Activated CD4-positive, alpha-beta T cell treated with anti-CD3 and anti-CD28 coated beads for 36 hours (primary cell): ENCODE measurements around the gene ZWILCH. TPM values are rescaled to one million over a fixed set of nuclear protein-coding genes. Genes with fewer than 3 reads are reported as not detected.
A peak's percentile ranks its signal among the peaks of the same experiment; 100 is the strongest.

Experiments used
- ATAC-seq: fragments of 200-7000 bp; cut with Tn5 transposase; one replicate; pipeline ENCODE4 v1.10.0; 2021; ENCODE audit warnings: mild to moderate bottlenecking, moderate library complexity
- CTCF ChIA-PET: fragments of 350-600 bp; sonication (Branson Sonifier 250); formaldehyde crosslinking; loops from one replicate; lab custom pipeline; 2021; ENCODE audit warnings: antibody characterized with exemption; lab: Charles Lee
- POLR2A ChIA-PET: fragments of 350-600 bp; sonication (Branson Sonifier 250); formaldehyde crosslinking; loops from one replicate; lab custom pipeline; 2021; ENCODE audit warnings: antibody characterized with exemption, inconsistent platforms; lab: Charles Lee
- DNase-seq: peaks from one replicate; pipeline ENCODE4 v3.0.0-alpha.2; 2020
- H3K27ac Mint-ChIP-seq: one replicate; pipeline ENCODE4 v1.8.0; 2021; ENCODE audit warnings: mixed read lengths
- H3K27me3 Mint-ChIP-seq: one replicate; pipeline ENCODE4 v1.8.0; 2021; ENCODE audit warnings: mixed read lengths
- H3K36me3 Mint-ChIP-seq: one replicate; pipeline ENCODE4 v1.8.0; 2021; ENCODE audit warnings: low read depth, mixed read lengths
- H3K4me1 Mint-ChIP-seq: one replicate; pipeline ENCODE4 v1.8.0; 2021; ENCODE audit warnings: mixed read lengths
- H3K4me3 Mint-ChIP-seq: one replicate; pipeline ENCODE4 v1.8.0; 2021; ENCODE audit warnings: mild to moderate bottlenecking, moderate library complexity, mixed read lengths
- H3K9me3 Mint-ChIP-seq: one replicate; pipeline ENCODE4 v1.8.0; 2021; ENCODE audit warnings: low read depth, mixed read lengths
- intact Hi-C, 2 experiments: fragments of 100-400 bp; cut with DNase I in 1 of 2; cut with micrococcal nuclease in 1 of 2; formaldehyde crosslinking; loops; one replicate each; pipeline versions ENCODE4 v1.14.2 to v1.15.1; 2022 to 2024; cut with DNase I, micrococcal nuclease
- total RNA-seq, 2 experiments: library from RNA; stranded (reverse); gene quantifications; one replicate each; pipeline ENCODE4 v1.2.3, GENCODE V29; 2021

The ZWILCH gene
- total RNA-seq, 2 experiments from 2014 or later, result 27.4 to 31.1 TPM

DNA sequence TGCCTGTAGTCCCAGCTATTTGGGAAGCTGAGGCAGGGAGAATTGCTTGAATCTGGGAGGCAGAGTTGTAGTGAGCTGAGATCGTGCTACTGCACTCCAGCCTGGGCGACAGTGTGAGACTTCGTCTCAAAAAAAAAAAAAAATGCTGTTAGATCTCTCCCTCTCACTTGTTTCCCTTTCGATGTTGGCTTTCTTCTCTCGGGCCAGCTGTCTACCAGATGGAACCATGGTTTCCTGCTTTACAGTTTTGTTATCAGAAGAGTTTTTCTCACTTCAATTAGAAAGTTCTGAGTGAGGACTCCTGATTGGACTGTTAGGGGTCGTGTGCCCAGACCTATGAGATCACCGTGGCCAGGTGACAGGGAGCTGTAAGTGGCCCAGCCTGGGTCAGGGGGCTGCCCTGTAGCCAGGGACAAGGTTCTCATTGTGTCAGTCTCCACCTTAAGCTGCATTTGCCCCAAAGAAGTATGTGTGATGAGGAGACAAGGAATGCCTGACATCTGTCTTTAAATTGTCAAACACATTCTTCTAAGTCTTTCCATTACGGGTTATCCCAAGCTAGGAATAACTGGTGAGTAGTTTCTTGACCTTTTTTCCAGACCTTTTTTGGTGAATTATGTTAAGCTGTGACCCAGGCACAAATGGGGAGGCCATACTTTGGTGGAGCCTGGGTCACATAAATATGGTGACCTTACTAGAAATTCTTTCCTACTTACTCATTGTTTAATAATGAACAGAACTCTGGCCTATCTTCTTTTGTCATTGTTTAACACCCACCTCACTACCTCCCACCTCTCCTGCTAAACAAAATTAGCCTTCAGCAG lies 32.7 kb upstream of the ZWILCH start:
- no peaks in the 10 kb centered on the region for H3K27me3 Mint-ChIP-seq
- DNase-seq, result peak; percentile 61
- CTCF ChIA-PET, result interaction anchor here (0.6 to 3.0 kb wide), 10 partner anchors 8 to 280 kb away, joined by 3 to 8 read pairs (median 4); partner anchors contain the start of genes MAP2K1 and SNAPC5
- peak overlapping the region; percentile 53 for H3K4me3 Mint-ChIP-seq
- peaks cover 56% of the 10 kb centered on the region for H3K4me1 Mint-ChIP-seq
- H3K9me3 Mint-ChIP-seq, result no peaks in the 10 kb centered on the region
- intact Hi-C loops, result no loop called here
- peak overlapping the region; percentile 87 for H3K27ac Mint-ChIP-seq
- POLR2A ChIA-PET, result interaction anchor here (0.8 kb wide), 1 partner anchor 11 kb away, joined by 4 read pairs; no protein-coding TSS in a partner anchor
- peak; percentile 89 for ATAC-seq
- H3K36me3 Mint-ChIP-seq, result peaks cover 20% of the 10 kb centered on the region

DNA sequence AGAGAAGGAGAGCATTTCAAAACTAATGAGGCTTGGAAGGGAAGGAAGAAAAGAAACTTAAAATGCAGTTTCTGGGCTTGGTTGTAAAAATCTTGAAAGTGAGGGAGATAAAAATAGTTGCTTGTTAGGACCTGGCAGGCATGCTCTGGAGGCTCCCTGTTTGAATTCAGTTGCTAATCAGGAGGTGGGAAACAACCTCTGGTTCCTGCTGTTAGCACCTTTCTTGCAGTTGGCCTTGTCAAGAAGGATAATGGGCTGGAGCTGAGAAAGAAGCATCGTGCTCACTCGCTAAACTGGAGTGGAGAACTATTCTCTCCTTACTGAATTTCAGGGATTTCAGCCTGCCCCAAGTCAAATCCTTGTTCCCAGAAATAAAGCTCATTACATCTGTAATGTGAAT lies 31.0 kb upstream of the ZWILCH start:
- CTCF ChIA-PET, result interaction anchor here (1.2 kb wide), 1 partner anchor 75 kb away, joined by 5 read pairs; no protein-coding TSS in a partner anchor
- no peak overlapping the region for H3K27ac Mint-ChIP-seq

DNA sequence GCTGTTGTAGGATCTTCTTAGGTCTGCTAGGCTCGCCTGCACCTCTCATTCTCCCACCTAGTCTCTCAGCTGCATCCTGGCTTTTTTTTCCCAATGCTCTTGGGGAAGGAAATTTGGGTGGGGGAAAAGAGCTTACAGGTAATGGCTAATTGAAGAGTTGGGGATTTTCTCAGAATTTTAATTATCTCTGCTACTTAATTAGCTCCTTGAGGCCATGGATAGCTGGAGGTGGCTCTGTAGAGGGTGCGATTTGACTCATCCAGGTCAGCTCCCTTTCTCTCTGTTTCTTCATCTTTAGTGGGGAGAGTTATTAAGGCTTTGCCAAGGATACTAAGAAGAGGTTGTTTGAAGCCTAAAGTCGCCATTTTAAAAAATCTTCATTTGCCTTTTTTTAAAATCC lies 30.2 kb upstream of the ZWILCH start:
- POLR2A ChIA-PET, result interaction anchor here (0.8 kb wide), 1 partner anchor 21 kb away, joined by 3 read pairs; no protein-coding TSS in a partner anchor
- Mint-ChIP-seq H3K4me1 (peaks cover 55% of the 10 kb centered on the region), H3K27ac (no peak overlapping the region), H3K36me3 (peaks cover 18% of the 10 kb centered on the region), H3K27me3 (no peaks in the 10 kb centered on the region), H3K4me3 (no peak overlapping the region), H3K9me3 (no peaks in the 10 kb centered on the region)
- no peak for DNase-seq
- intact Hi-C loops, result no loop called here
- no peak for ATAC-seq
- CTCF ChIA-PET, result interaction anchor here (0.6 to 1.2 kb wide), 6 partner anchors 13 to 298 kb away, joined by 3 to 5 read pairs (median 3); no protein-coding TSS in a partner anchor

More for the DNA sequence above, 31.0 kb upstream of the ZWILCH start:
- ATAC-seq (no peak), DNase-seq (no peak)
- Mint-ChIP-seq H3K36me3 (peaks cover 19% of the 10 kb centered on the region), H3K9me3 (no peaks in the 10 kb centered on the region), H3K4me3 (no peak overlapping the region), H3K27me3 (no peaks in the 10 kb centered on the region), H3K4me1 (peaks cover 56% of the 10 kb centered on the region)
- intact Hi-C loops, result no loop called here
- POLR2A ChIA-PET, result interaction anchor here (0.8 kb wide), 1 partner anchor 22 kb away, joined by 3 read pairs; no protein-coding TSS in a partner anchor

DNA sequence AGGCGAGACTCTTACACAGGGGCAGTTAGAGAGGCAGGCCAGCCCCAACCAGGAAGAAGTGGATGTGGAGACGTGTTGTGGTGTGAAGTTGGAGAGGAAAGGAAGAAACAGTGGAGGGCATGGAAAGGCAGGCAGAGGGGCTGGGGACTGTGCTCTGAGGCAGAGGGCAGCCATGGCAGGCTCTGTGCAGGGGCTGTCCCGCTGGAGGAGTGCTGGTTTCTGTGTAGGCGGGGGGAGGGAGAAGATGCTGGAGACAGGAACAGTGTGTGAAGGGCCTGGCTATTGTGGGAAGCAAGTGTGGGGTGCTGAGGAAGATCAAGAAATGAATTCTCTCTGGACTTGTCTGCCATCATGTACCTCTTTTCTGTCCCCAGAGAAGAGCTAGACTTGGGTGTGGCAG lies 28.6 kb upstream of the ZWILCH start:
- no peaks in the 10 kb centered on the region for H3K27me3 Mint-ChIP-seq
- intact Hi-C loops, result no loop called here
- peak; percentile 32 for DNase-seq
- H3K4me3 Mint-ChIP-seq, result no peak overlapping the region
- ChIA-PET CTCF (no interaction called here), POLR2A (no interaction called here)
- H3K36me3 Mint-ChIP-seq, result peaks cover 24% of the 10 kb centered on the region
- H3K9me3 Mint-ChIP-seq, result no peaks in the 10 kb centered on the region
- ATAC-seq, result peak; percentile 22
- H3K4me1 Mint-ChIP-seq, result peaks cover 39% of the 10 kb centered on the region
- H3K27ac Mint-ChIP-seq, result peak overlapping the region; percentile 29

DNA sequence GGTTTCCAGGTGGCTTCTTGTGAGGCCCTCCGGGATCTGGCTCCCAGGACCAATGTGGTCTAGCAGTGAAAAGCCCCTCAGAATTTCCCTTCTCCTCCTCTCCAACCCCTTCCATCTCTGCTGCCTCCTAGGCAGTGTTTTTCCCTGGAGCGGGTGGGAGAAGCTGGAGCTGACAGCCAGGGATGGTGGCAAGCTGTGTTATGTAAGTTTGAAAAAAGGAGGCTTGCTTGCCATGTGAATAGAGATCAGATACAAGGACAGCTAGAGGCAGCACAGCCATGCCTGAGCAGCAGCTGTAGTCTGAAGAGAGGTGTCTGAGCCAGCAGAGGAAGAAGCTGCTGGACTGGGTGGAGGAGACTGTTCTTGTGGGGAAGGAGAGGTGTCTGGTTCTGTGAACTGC lies 28.1 kb upstream of the ZWILCH start:
- no peak overlapping the region for H3K4me3 Mint-ChIP-seq
- H3K4me1 Mint-ChIP-seq, result peaks cover 35% of the 10 kb centered on the region
- POLR2A ChIA-PET, result no interaction called here
- ATAC-seq (no peak), DNase-seq (no peak)
- H3K36me3 Mint-ChIP-seq, result peaks cover 26% of the 10 kb centered on the region
- CTCF ChIA-PET, result no interaction called here
- no peaks in the 10 kb centered on the region for H3K27me3 Mint-ChIP-seq
- intact Hi-C loops, result no loop called here
- no peaks in the 10 kb centered on the region for H3K9me3 Mint-ChIP-seq
- peak overlapping the region; percentile 2 for H3K27ac Mint-ChIP-seq

DNA sequence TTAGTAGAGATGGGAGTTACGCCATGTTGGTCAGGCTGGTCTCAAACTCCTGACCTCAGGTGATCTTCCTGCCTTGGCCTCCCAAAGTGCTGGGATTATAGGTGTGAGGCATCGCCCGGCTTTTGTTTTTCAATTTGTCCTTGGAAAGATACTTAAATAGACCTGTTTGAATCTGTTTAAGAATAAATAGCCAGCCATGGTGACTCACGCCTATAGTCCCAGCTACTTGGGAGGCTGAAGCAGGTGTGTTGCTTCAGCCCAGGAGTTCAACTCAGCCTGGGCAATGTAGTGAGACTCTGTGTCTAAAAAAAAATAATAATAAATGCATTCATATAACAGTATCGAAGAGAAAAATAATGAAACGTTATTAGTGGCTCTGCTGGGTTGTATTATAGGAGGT lies 24.9 kb upstream of the ZWILCH start:
- Mint-ChIP-seq H3K9me3 (no peaks in the 10 kb centered on the region), H3K4me3 (no peak overlapping the region), H3K27ac (no peak overlapping the region), H3K4me1 (peaks cover 18% of the 10 kb centered on the region), H3K36me3 (peaks cover 26% of the 10 kb centered on the region), H3K27me3 (no peaks in the 10 kb centered on the region)
- CTCF ChIA-PET, result interaction anchor here (2.1 kb wide), 1 partner anchor 9 kb away, joined by 7 read pairs; no protein-coding TSS in a partner anchor
- intact Hi-C loops, result no loop called here
- no peak for ATAC-seq
- POLR2A ChIA-PET, result no interaction called here
- DNase-seq, result no peak

DNA sequence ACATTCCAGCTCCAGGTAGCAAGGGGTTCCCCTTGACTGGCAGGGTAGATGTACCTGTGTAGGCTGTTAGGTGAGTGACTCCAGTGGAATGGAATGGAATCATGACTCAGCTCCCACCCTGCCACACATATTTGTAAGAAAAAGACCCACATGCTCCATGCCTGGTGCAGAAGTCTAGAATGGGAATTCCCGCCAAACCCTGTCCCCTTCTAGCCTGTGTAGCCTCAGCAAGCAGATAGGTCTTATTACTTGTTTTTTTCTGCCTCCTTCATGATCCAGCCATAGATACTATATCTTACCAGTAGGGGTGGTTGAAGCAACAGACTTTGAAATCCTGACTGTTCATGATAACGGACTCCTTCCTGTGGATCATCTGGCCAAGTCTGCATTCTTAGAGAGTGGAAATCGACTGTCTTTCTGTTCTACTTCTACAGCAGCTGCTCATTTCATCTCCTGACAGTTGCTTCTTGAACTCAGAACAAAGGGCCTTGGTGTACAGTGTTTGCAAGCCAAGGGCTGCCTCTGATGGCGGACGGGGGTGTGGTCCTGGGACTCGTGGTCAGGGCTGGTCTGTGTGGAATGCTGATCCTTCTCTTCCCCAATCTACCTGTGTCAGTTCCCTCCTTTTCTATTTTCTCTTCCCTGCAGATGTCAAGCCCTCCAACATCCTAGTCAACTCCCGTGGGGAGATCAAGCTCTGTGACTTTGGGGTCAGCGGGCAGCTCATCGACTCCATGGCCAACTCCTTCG lies 23.8 kb upstream of the ZWILCH start:
- ChIA-PET POLR2A (no interaction called here), CTCF (interaction anchor here (2.1 kb wide), 1 partner anchor 10 kb away, joined by 7 read pairs; no protein-coding TSS in a partner anchor)
- ATAC-seq (no peak), DNase-seq (no peak)
- peaks cover 9% of the 10 kb centered on the region for H3K4me1 Mint-ChIP-seq
- H3K27me3 Mint-ChIP-seq, result no peaks in the 10 kb centered on the region
- H3K27ac Mint-ChIP-seq, result no peak overlapping the region
- intact Hi-C loops, result no loop called here
- H3K9me3 Mint-ChIP-seq, result no peaks in the 10 kb centered on the region
- peaks cover 30% of the 10 kb centered on the region for H3K36me3 Mint-ChIP-seq
- H3K4me3 Mint-ChIP-seq, result no peak overlapping the region

DNA sequence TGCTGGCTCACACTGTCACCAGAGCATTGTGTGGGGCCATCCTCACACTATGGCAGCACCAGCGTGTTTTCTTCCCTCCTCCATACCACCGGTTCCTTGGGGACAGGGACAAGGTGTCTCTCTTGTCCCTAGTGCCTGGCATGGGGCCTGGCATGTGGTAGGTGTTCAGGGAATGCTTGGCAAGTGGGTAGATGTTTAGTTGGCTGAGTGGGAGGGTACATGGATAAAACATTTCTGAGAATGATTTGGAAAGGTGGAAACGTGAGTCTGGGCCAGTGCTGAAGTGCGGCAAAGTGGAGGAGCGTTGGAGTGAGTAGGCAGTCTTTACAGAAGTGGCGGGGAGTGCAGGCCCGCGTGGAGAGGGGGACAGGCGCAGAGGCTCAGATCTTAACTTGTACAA lies 22.6 kb upstream of the ZWILCH start:
- Mint-ChIP-seq H3K27me3 (no peaks in the 10 kb centered on the region), H3K9me3 (no peaks in the 10 kb centered on the region), H3K27ac (peak overlapping the region; percentile 22), H3K36me3 (peaks cover 32% of the 10 kb centered on the region), H3K4me1 (no peaks in the 10 kb centered on the region), H3K4me3 (no peak overlapping the region)
- POLR2A ChIA-PET, result no interaction called here
- ATAC-seq, result no peak
- intact Hi-C loops, result no loop called here
- DNase-seq, result no peak
- CTCF ChIA-PET, result no interaction called here

DNA sequence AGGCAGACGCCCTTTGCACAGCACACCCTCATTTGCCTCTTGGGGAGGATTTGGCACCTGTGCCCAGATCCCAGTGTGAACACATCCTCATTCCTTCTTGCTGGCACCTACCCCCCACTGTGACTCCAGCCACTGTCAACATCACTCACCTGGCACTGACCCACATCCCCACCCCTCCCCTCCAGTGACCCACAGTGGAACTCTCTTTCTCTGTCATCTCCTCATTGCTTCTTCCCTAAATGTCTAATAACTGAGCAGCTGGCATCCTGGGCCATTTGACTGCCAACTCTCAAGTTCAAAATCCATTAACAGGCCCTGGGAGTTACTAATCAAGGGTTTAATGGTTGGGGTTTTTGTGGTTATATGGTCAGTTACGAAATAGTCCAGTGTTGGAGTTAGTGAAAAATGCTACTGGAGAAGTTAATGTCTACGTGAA lies 22.0 kb upstream of the ZWILCH start:
- Mint-ChIP-seq H3K36me3 (peaks cover 38% of the 10 kb centered on the region), H3K27ac (no peak overlapping the region)

DNA sequence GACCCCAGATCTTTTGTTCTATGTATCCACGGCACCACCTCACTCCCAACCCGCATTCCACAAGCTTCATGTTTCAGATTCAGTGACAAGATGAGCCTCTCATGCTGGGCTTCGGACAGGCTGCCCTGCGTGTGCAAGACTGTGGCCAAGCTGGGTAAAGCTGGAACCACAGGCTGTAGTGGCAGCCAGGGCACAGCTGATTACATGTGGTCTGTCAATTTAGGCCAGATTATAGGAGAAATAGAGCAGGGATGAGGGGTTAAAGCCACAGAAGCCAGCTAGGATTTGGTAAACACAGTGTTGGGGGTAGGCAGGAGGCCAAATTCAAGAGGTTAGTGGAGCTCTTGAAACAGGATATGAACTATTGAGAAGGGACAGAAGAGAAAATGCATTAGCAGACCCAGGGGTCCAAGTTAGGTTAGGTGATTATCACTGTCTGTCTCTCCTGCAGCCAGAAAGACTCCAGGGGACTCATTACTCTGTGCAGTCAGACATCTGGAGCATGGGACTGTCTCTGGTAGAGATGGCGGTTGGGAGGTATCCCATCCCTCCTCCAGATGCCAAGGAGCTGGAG lies 20.5 kb upstream of the ZWILCH start:
- H3K4me3 Mint-ChIP-seq, result no peak overlapping the region
- H3K4me1 Mint-ChIP-seq, result no peaks in the 10 kb centered on the region
- POLR2A ChIA-PET, result interaction anchor here (1.0 kb wide), 1 partner anchor 25 kb away, joined by 4 read pairs; no protein-coding TSS in a partner anchor
- H3K9me3 Mint-ChIP-seq, result no peaks in the 10 kb centered on the region
- intact Hi-C loops, result no loop called here
- CTCF ChIA-PET, result interaction anchor here (0.6 to 5.0 kb wide), 3 partner anchors 12 to 20 kb away, joined by 3 to 22 read pairs (median 8); partner anchors contain the start of gene SNAPC5
- no peak for DNase-seq
- no peak for ATAC-seq
- H3K36me3 Mint-ChIP-seq, result peaks cover 39% of the 10 kb centered on the region
- peak overlapping the region; percentile 63 for H3K27ac Mint-ChIP-seq
- no peaks in the 10 kb centered on the region for H3K27me3 Mint-ChIP-seq

More for the DNA sequence above, 22.0 kb upstream of the ZWILCH start:
- no peak overlapping the region for H3K4me3 Mint-ChIP-seq
- DNase-seq (no peak), ATAC-seq (no peak)
- intact Hi-C loops, result no loop called here
- ChIA-PET POLR2A (no interaction called here), CTCF (interaction anchor here (1.6 kb wide), 1 partner anchor 11 kb away, joined by 8 read pairs; no protein-coding TSS in a partner anchor)
- no peaks in the 10 kb centered on the region for H3K4me1 Mint-ChIP-seq
- H3K9me3 Mint-ChIP-seq, result no peaks in the 10 kb centered on the region
- H3K27me3 Mint-ChIP-seq, result no peaks in the 10 kb centered on the region

DNA sequence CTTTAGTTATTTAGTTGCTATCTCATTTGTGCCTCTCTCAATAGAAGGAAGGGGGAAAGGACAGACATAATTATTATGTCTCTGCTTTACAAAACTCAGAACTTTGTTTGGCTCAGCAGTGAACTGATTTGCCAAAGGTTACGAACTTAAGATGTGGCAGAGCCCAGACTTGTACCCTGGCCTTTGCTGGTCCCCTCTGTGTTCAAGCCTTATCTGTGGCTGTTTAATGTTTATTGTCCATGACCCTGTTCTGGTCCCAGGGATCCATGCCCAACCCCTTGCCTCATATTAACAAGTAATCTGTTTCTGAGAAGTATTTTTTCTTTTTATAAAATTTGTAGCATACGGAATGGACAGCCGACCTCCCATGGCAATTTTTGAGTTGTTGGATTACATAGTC lies 18.2 kb upstream of the ZWILCH start:
- Mint-ChIP-seq H3K4me3 (no peak overlapping the region), H3K27me3 (no peaks in the 10 kb centered on the region), H3K9me3 (no peaks in the 10 kb centered on the region), H3K36me3 (peaks cover 37% of the 10 kb centered on the region), H3K4me1 (peaks cover 3% of the 10 kb centered on the region), H3K27ac (no peak overlapping the region)
- intact Hi-C loops, result no loop called here
- DNase-seq (no peak), ATAC-seq (no peak)
- ChIA-PET POLR2A (no interaction called here), CTCF (interaction anchor here (5.0 kb wide), 1 partner anchor 11 kb away, joined by 22 read pairs; the partner anchor contains the start of gene SNAPC5)
